Astrocyte of the cerebellum (primary cell): Measurements from ENCODE around the gene MYL3.

ENCODE experiments used
- DNase-seq: peaks from one replicate; pipeline ENCODE4 v3.0.0-alpha.2; 2011; ENCODE audit warnings: low read depth
- H3K4me3 ChIP-seq: 2 replicates; pipeline ENCODE4 v1.5.1; 2011; ENCODE audit warnings: mild to moderate bottlenecking, low read depth, low read length, moderate library complexity
- in situ Hi-C: cut with HindIII; loops from 2 replicates; pipeline ENCODE4 v1.10.0; 2017; ENCODE audit warnings: low sequenced_read_pairs
- TF ChIP-seq, protein P1 (sequence below): IDR thresholded peaks from 2 replicates; pipeline ENCODE4 v1.5.1; 2012; ENCODE audit warnings: low read length, low read depth, moderate library complexity, mild to moderate bottlenecking; ENCODE audit errors: missing control alignments

The MYL3 gene

DNA sequence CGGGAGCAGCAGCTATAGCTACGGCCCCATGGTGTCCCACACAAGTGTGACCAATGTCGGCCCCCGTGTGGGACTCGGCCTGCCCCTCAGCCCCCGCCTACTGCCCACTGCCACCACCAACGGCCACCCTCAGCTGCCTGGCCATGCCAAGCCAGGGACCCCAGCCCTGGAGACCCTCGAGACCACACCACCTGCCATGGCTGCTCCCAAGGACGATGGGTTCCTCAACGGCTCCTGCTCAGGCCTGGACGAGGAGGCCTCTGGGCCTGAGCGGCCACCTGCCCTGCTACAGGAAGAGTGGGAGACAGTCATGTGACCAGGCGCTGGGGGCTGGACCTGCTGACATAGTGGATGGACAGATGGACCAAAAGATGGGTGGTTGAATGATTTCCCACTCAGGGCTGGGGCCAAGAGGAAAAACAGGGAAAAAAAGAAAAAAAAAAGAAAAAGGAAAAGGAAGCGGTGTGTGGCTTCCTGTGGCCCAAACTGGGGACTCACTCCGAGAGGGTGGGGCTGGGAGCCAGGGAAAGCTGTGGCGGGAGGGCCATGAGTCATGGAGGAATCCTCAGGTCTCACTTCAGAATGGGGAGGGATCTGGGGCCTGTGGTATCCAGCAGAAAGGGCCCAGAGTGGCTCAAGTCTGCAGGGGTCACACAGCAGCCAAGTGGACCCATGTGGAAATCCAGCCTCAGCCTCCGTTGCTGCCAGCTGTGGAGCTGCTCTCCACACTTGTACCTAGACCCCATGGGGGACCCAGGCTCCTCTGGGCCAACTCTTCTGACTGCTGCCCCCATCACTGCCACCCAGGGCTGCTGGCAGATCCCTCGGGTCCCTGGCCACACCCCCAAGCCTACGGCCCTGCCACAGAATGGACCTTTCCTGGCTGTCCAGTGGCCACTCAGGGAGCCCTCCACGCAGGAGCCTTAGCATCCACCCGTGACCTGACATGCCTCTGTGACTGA is 40.4 kb upstream of the MYL3 start:
- H3K4me3 ChIP-seq: no peak overlapping the region
- TF ChIP-seq, protein P1, sequence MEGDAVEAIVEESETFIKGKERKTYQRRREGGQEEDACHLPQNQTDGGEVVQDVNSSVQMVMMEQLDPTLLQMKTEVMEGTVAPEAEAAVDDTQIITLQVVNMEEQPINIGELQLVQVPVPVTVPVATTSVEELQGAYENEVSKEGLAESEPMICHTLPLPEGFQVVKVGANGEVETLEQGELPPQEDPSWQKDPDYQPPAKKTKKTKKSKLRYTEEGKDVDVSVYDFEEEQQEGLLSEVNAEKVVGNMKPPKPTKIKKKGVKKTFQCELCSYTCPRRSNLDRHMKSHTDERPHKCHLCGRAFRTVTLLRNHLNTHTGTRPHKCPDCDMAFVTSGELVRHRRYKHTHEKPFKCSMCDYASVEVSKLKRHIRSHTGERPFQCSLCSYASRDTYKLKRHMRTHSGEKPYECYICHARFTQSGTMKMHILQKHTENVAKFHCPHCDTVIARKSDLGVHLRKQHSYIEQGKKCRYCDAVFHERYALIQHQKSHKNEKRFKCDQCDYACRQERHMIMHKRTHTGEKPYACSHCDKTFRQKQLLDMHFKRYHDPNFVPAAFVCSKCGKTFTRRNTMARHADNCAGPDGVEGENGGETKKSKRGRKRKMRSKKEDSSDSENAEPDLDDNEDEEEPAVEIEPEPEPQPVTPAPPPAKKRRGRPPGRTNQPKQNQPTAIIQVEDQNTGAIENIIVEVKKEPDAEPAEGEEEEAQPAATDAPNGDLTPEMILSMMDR: no peak
- in situ Hi-C loops: no loop called here
- no peak for DNase-seq

DNA sequence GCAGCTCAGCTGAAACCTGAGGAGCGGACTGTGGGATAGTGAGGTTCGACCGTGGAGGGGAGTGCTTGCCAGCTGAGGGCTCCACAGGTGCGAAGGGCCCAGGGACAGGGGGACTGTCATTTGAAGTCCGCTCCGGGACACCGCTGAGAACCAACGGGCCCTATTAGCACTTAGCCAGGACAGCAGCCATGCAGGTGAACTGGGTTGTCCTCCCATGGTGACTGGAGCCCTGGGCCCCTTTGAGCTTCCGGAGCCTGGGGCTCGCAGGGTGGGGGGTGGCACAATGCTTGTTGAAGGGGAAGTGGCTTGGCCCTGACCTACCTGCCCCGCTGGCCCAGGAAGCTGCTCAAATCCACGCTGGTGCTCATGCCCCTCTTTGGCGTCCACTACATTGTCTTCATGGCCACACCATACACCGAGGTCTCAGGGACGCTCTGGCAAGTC is 39.0 kb upstream of the MYL3 start:
- DNase-seq: no peak
- TF ChIP-seq, protein P1: no peak
- no peak overlapping the region for H3K4me3 ChIP-seq
- in situ Hi-C loops: no loop called here

DNA sequence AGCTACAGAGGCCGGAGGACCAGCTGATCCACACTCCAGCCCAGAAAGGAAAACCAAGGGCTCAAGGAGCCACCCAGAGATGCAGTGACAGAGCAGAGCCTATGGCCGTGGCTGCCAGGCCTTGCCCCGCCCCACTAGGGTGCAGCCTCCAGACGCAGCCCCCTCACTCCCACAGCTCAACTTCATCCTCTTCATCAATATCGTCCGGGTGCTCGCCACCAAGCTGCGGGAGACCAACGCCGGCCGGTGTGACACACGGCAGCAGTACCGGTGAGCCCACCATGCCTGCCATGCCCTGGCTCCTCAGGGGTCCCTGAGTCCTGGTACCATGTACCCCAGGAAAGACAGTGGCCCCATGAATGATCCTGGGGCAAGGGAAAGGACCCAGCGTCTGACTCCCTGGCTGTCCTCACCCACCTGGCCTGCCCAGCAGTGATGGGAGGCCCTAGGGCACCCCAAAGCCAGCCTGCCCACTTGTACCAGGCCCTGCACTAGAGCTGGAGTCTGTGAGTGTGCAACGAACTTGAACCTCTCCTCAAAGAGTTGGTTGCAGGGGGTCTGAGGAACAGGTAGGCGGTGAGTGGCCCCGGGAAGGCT is 38.4 kb upstream of the MYL3 start:
- no peak for DNase-seq
- TF ChIP-seq, protein P1: no peak
- no peak overlapping the region for H3K4me3 ChIP-seq
- in situ Hi-C loops: no loop called here

DNA sequence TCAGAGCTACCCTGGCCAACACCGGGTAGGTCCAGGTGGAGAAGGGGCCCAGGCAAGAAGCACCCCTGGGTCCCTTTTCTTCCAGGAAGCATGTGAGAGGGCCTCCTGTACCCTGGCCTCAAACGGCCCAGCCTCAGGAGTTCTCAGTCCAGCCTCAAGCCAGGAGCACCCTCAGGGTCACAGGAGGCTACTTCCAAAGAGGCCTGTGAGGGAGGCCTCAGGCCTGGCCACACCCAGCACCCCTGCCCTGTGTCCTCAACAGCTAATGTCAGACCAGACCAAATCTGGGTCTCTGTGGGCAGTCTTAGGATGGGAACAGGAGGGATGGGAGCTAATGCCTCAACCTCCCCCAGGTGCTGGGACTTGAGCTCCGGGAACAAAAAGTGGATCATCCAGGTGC is 37.8 kb upstream of the MYL3 start:
- TF ChIP-seq, protein P1: no peak
- H3K4me3 ChIP-seq: no peak overlapping the region
- in situ Hi-C loops: no loop called here
- DNase-seq: no peak

DNA sequence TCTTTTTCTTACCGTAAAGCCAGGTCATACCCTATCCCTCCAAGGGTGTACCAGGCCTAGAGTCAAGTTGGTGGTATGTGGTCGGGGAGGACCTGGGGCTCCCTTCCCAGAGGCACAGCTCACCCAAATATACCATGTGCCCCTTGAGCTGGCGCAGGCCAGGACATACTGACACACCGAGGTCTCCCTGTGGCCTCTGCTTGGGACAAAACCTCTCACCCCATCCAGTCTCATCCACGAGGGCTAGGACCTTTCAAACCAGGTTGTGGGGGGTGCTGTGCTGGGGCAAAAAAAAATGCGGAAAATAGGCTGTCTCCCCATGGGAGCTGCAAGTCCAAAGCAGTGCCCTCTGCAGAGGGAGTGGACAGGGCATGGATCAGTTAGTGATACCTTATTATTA is 37.1 kb upstream of the MYL3 start:
- DNase-seq: no peak
- TF ChIP-seq, protein P1: no peak
- in situ Hi-C loops: no loop called here
- H3K4me3 ChIP-seq: no peak overlapping the region

DNA sequence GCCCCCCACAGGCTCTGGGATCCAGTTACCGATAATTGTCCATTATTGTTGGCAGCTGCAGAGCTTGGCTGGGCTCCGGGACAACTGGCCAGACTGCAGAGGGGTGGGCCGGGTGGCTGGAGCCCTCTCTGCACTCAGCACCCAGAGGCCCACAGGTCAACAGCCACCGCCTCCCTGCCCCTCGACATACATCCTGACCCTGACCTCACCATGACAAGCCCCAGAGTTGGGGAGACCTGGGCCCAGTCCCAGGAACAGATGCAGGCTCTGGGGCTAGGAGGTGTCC is 36.7 kb upstream of the MYL3 start:
- in situ Hi-C loops: no loop called here
- TF ChIP-seq, protein P1: no peak
- no peak overlapping the region for H3K4me3 ChIP-seq
- no peak for DNase-seq
